IMR-90 (cell line): ENCODE data around the gene TOM1L1. TPM values are rescaled to one million over a fixed set of nuclear protein-coding genes. Genes with fewer than 3 reads are reported as not detected.

Source experiments
- ATAC-seq: fragments of 200-7000 bp; cut with Tn5 transposase; 2 replicates; pipeline ENCODE4 v1.9.1; 2020; ENCODE audit warnings: low read depth, mild to moderate bottlenecking, moderate library complexity
- BruUV-seq: library from RNA; stranded (reverse); fragments of 400-500 nt; replicated peaks from 2 replicates; lab custom pipeline; 2021; lab: Mats Ljungman, UMichigan
- CTCF ChIA-PET: fragments of 300-600 bp; formaldehyde crosslinking; extraction: SDS; loops from one replicate; lab custom pipeline; 2021; ENCODE audit warnings: antibody characterized with exemption; lab: Yijun Ruan, JAX
- POLR2A ChIA-PET: fragments of 300-600 bp; sonication (Branson Sonifier 250); formaldehyde crosslinking; loops from one replicate; lab custom pipeline; 2022; ENCODE audit warnings: antibody characterized with exemption; ENCODE audit not compliant: unreplicated experiment; lab: Charles Lee
- DNase-seq: peaks from one replicate; pipeline ENCODE4 v3.0.0; 2013
- H2AFZ ChIP-seq: replicated peaks from 2 replicates; pipeline ENCODE3; 2013; ENCODE audit warnings: low read length, mild to moderate bottlenecking; ENCODE audit not compliant: poor library complexity
- H2AK5ac ChIP-seq: 2 replicates; pipeline ENCODE4 v1.6.1; 2013; ENCODE audit warnings: low read depth, low read length, inconsistent platforms
- H2AK9ac ChIP-seq: replicated peaks from 2 replicates; pipeline ENCODE3; 2013; ENCODE audit warnings: mild to moderate bottlenecking, low read depth, low read length, moderate library complexity; ENCODE audit not compliant: poor library complexity
- H2BK120ac ChIP-seq: 2 replicates; pipeline ENCODE4 v1.6.1; 2013; ENCODE audit warnings: low read depth, low read length, inconsistent platforms
- H2BK15ac ChIP-seq: 3 replicates; pipeline ENCODE4 v1.6.1; 2013; ENCODE audit warnings: low read depth, low read length, inconsistent platforms
- H2BK20ac ChIP-seq: 2 replicates; pipeline ENCODE4 v1.6.1; 2013; ENCODE audit warnings: low read depth, mild to moderate bottlenecking, inconsistent platforms, low read length, moderate library complexity
- H2BK5ac ChIP-seq: 2 replicates; pipeline ENCODE4 v1.6.1; 2013; ENCODE audit warnings: mild to moderate bottlenecking, low read depth, low read length, inconsistent platforms; ENCODE audit not compliant: poor library complexity, severe bottlenecking
- H3K14ac ChIP-seq: replicated peaks from 2 replicates; pipeline ENCODE4 v1.6.1; 2013; ENCODE audit warnings: low read depth, low read length, inconsistent platforms
- H3K18ac ChIP-seq: 2 replicates; pipeline ENCODE4 v1.6.1; 2013; ENCODE audit warnings: low read depth, low read length, control low read depth
- H3K23ac ChIP-seq: 2 replicates; pipeline ENCODE4 v1.6.1; 2013; ENCODE audit warnings: low read depth, low read length, inconsistent platforms
- H3K27ac ChIP-seq: 2 replicates; pipeline ENCODE4 v1.5.1; 2013; ENCODE audit warnings: mild to moderate bottlenecking, control low read depth, low read length; ENCODE audit not compliant: insufficient read depth
- H3K27me3 ChIP-seq: 2 replicates; pipeline ENCODE4 v1.6.1; 2013; ENCODE audit warnings: low read length; ENCODE audit not compliant: control insufficient read depth, insufficient read depth
- H3K36me3 ChIP-seq: 2 replicates; pipeline ENCODE4 v1.6.1; 2013; ENCODE audit warnings: low read length, mixed read lengths; ENCODE audit not compliant: control insufficient read depth, insufficient read depth
- H3K4ac ChIP-seq: 2 replicates; pipeline ENCODE4 v1.6.1; 2013; ENCODE audit warnings: low read depth, low read length, inconsistent platforms
- H3K4me1 ChIP-seq: 2 replicates; pipeline ENCODE4 v1.6.1; 2013; ENCODE audit warnings: low read length, mixed read lengths; ENCODE audit not compliant: control insufficient read depth, insufficient read depth
- H3K4me2 ChIP-seq: 2 replicates; pipeline ENCODE4 v1.6.1; 2013; ENCODE audit warnings: low read depth, mild to moderate bottlenecking, control low read depth, low read length, moderate library complexity
- H3K4me3 ChIP-seq: 2 replicates; pipeline ENCODE4 v1.5.1; 2013; ENCODE audit warnings: low read depth, mild to moderate bottlenecking, control low read depth, low read length, moderate library complexity; ENCODE audit not compliant: insufficient read depth
- H3K56ac ChIP-seq: 2 replicates; pipeline ENCODE4 v1.6.1; 2013; ENCODE audit warnings: low read length, inconsistent platforms; ENCODE audit not compliant: insufficient read depth; ENCODE audit errors: extremely low read depth
- H3K79me1 ChIP-seq, 2 experiments: 2 replicates each; pipeline ENCODE4 v1.6.1; 2013; ENCODE audit warnings: low read length in 2 of 2, inconsistent platforms in 1 of 2, low read depth in 1 of 2
- H3K9ac ChIP-seq: 2 replicates; pipeline ENCODE4 v1.6.1; 2013; ENCODE audit warnings: low read depth, low read length, control low read depth
- H3K9me1 ChIP-seq: 2 replicates; pipeline ENCODE4 v1.6.1; 2013; ENCODE audit warnings: low read length, inconsistent platforms; ENCODE audit not compliant: insufficient read depth
- H3K9me3 ChIP-seq: 2 replicates; pipeline ENCODE4 v1.6.1; 2013; ENCODE audit warnings: low read length; ENCODE audit not compliant: control insufficient read depth, insufficient read depth
- H4K20me1 ChIP-seq: 2 replicates; pipeline ENCODE4 v1.6.1; 2013; ENCODE audit warnings: low read length, inconsistent platforms; ENCODE audit not compliant: insufficient read depth
- H4K5ac ChIP-seq: 2 replicates; pipeline ENCODE4 v1.6.1; 2013; ENCODE audit warnings: mild to moderate bottlenecking, low read depth, low read length, control low read depth
- H4K8ac ChIP-seq, 2 experiments: 2 replicates each; pipeline ENCODE4 v1.6.1; 2013; ENCODE audit warnings: low read depth in 2 of 2, low read length in 2 of 2, control low read depth in 1 of 2, inconsistent platforms in 1 of 2
- H4K91ac ChIP-seq: 2 replicates; pipeline ENCODE4 v1.6.1; 2013; ENCODE audit warnings: low read depth, low read length, inconsistent platforms; ENCODE audit not compliant: insufficient read depth
- BHLHE40 ChIP-seq: fragments of 150-350 bp; IDR thresholded peaks from 2 replicates; pipeline ENCODE4 v1.6.1; 2016; ENCODE audit warnings: mild to moderate bottlenecking, low read depth, low read length
- CEBPB ChIP-seq: IDR thresholded peaks from 2 replicates; pipeline ENCODE4 v1.6.1; 2012; ENCODE audit warnings: low read depth, low read length, improper control_type of control experiment
- CHD1 ChIP-seq: IDR thresholded peaks from 2 replicates; pipeline ENCODE4 v1.6.1; 2012; ENCODE audit warnings: low read depth, low read length, improper control_type of control experiment
- CTCF ChIP-seq: conservative IDR thresholded peaks from 2 replicates; pipeline ENCODE4 v1.5.1; 2012; ENCODE audit warnings: mild to moderate bottlenecking, low read depth, low read length, improper control_type of control experiment
- FOS ChIP-seq: fragments of 150-350 bp; IDR thresholded peaks from 2 replicates; pipeline ENCODE4 v1.6.1; 2016; ENCODE audit warnings: low read depth, low read length
- MAFK ChIP-seq: IDR thresholded peaks from 2 replicates; pipeline ENCODE4 v1.6.1; 2012; ENCODE audit warnings: low read depth, low read length, improper control_type of control experiment
- MAZ ChIP-seq: IDR thresholded peaks from 2 replicates; pipeline ENCODE4 v1.6.1; 2012; ENCODE audit warnings: low read depth, mild to moderate bottlenecking, low read length, improper control_type of control experiment, moderate library complexity, borderline replicate concordance
- MXI1 ChIP-seq: IDR thresholded peaks from 2 replicates; pipeline ENCODE4 v1.6.1; 2012; ENCODE audit warnings: low read depth, mild to moderate bottlenecking, low read length, moderate library complexity, borderline replicate concordance
- NFE2L2 ChIP-seq: fragments of 150-350 bp; IDR thresholded peaks from 2 replicates; pipeline ENCODE4 v1.6.1; 2016; ENCODE audit warnings: low read depth, mild to moderate bottlenecking, low read length
- POLR2A ChIP-seq: IDR thresholded peaks from 2 replicates; pipeline ENCODE4 v1.6.1; 2012; ENCODE audit warnings: mild to moderate bottlenecking, low read depth, low read length
- RAD21 ChIP-seq: IDR thresholded peaks from 2 replicates; pipeline ENCODE4 v1.6.1; 2012; ENCODE audit warnings: low read length, improper control_type of control experiment
- RCOR1 ChIP-seq: IDR thresholded peaks from 2 replicates; pipeline ENCODE4 v1.6.1; 2012; ENCODE audit warnings: mild to moderate bottlenecking, low read length, improper control_type of control experiment; ENCODE audit not compliant: insufficient replicate concordance
- RFX5 ChIP-seq: IDR thresholded peaks from 2 replicates; pipeline ENCODE4 v1.8.0; 2012; ENCODE audit warnings: low read depth, mild to moderate bottlenecking, low read length, moderate library complexity
- SMC3 ChIP-seq: fragments of 150-350 bp; IDR thresholded peaks from 2 replicates; pipeline ENCODE4 v1.6.1; 2016; ENCODE audit warnings: low read depth, mild to moderate bottlenecking, antibody characterized with exemption, low read length, moderate library complexity
- USF2 ChIP-seq: fragments of 150-350 bp; IDR thresholded peaks from 2 replicates; pipeline ENCODE4 v1.6.1; 2017; ENCODE audit warnings: mild to moderate bottlenecking, antibody characterized with exemption, low read length, low read depth
- WGBS, 2 experiments: methylation state at CpG; one replicate each; pipeline versions ENCODE4 v1.1.5 to v1.1.7; 2013; ENCODE audit warnings: missing lambda C conversion rate in 2 of 2; ENCODE audit not compliant: insufficient read length in 1 of 2; ENCODE audit errors: extremely low coverage in 2 of 2; 5-methylcytosine and 5-hydroxymethylcytosine counted together
- dilution Hi-C: fragments of 300-500 bp; cut with HindIII; formaldehyde crosslinking; loops from one replicate; pipeline ENCODE4 v1.14.3; 2018; ENCODE audit warnings: low sequenced_read_pairs; ENCODE audit not compliant: unreplicated experiment
- in situ Hi-C: fragments of 300-500 bp; cut with MboI; formaldehyde crosslinking; loops from 3 replicates; pipeline ENCODE4 v1.14.3; 2019; ENCODE audit warnings: low sequenced_read_pairs, inconsistent platforms, mixed read lengths
- intact Hi-C: fragments of 100-400 bp; cut with micrococcal nuclease; formaldehyde crosslinking; loops from 2 replicates; pipeline ENCODE4 v1.10.0; 2022
- polyA plus RNA-seq, 3 experiments: library from polyadenylated mRNA; depleted of rRNA; stranded (reverse); fragments of >200 nt; gene quantifications; 2 replicates each; pipeline ENCODE4 v1.2.3, GENCODE V29; 2012; ENCODE audit warnings: low replicate concordance in 1 of 3
- total RNA-seq: library from RNA; depleted of rRNA; stranded (reverse); fragments of >200 nt; gene quantifications from 2 replicates; pipeline ENCODE4 v1.2.3, GENCODE V29; 2012
- TF ChIP-seq, protein P1 (sequence below): fragments of 150-350 bp; IDR thresholded peaks from 2 replicates; pipeline ENCODE4 v1.6.1; 2016; ENCODE audit warnings: low read depth, mild to moderate bottlenecking, low read length, moderate library complexity, borderline replicate concordance

TOM1L1 gene
- total and polyA plus RNA-seq, 2 of the 4 experiments (the other 2 are of a cell fraction), result 13.0 to 20.1 TPM

DNA sequence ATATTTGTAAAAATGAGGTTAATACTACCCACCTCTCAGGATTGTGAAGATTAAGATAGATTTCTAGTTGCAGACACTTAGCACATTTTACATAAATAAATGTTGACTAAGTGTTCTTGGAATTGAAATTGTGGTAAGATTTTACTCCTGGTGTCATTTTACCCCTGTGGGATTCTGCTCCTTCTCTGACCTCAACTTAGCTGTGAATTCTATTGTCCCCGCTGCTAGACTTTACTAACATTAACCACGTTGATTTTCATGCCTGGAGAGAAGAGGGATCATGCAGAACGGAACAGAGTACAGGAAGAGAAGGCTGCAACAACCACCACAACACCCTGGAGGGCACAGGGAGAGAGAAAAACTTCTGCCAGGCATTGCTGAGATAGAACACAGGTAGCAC, 2.1 kb upstream of the TOM1L1 start:
- H3K4ac ChIP-seq, result no peak overlapping the region
- intact Hi-C loops (no loop called here), dilution Hi-C loops (no loop called here), in situ Hi-C loops (no loop called here)
- H3K4me2 ChIP-seq, result no peak overlapping the region
- H4K8ac ChIP-seq, result no peak overlapping the region
- no peak overlapping the region for H4K5ac ChIP-seq
- no TSS peak for BruUV-seq
- H3K27ac ChIP-seq, result no peak overlapping the region
- no peaks in the 10 kb centered on the region for H3K36me3 ChIP-seq
- no peaks in the 10 kb centered on the region for H3K9me3 ChIP-seq
- no peak overlapping the region for H2BK120ac ChIP-seq
- WGBS, 2 experiments, result no CpG with 5 or more reads among the region's 3 CpGs
- no peaks in the 10 kb centered on the region for H3K4me1 ChIP-seq
- no peak overlapping the region for H3K14ac ChIP-seq
- TF ChIP-seq MAZ (no peak), RAD21 (no peak), RFX5 (no peak), BHLHE40 (no peak), SMC3 (no peak), CHD1 (no peak), MAFK (no peak), MXI1 (no peak), CTCF (no peak), NFE2L2 (no peak), USF2 (no peak), CEBPB (no peak), RCOR1 (no peak), FOS (no peak), POLR2A (no peak)
- TF ChIP-seq, protein P1, sequence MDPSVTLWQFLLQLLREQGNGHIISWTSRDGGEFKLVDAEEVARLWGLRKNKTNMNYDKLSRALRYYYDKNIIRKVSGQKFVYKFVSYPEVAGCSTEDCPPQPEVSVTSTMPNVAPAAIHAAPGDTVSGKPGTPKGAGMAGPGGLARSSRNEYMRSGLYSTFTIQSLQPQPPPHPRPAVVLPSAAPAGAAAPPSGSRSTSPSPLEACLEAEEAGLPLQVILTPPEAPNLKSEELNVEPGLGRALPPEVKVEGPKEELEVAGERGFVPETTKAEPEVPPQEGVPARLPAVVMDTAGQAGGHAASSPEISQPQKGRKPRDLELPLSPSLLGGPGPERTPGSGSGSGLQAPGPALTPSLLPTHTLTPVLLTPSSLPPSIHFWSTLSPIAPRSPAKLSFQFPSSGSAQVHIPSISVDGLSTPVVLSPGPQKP, result no peak
- peaks cover 4% of the 10 kb centered on the region; the same call in 1 of the 2 replicates for H3K9me1 ChIP-seq
- no peak overlapping the region for H2BK20ac ChIP-seq
- H3K27me3 ChIP-seq, result peaks cover 16% of the 10 kb centered on the region
- H4K20me1 ChIP-seq, result no peaks in the 10 kb centered on the region
- H2AK5ac ChIP-seq, result no peak overlapping the region
- H2BK15ac ChIP-seq, result no peak overlapping the region
- H2AK9ac ChIP-seq, result no peak overlapping the region
- H3K23ac ChIP-seq, result no peak overlapping the region
- H2BK5ac ChIP-seq, result no peak overlapping the region
- H3K18ac ChIP-seq, result no peak overlapping the region
- POLR2A ChIA-PET, result no interaction called here
- peaks cover 10 to 11% of the 10 kb centered on the region in 2 experiments for H3K79me1 ChIP-seq
- no peak overlapping the region for H3K9ac ChIP-seq
- ATAC-seq (no peak), DNase-seq (no peak)
- H2AFZ ChIP-seq, result no peak overlapping the region
- H4K91ac ChIP-seq, result no peak overlapping the region
- CTCF ChIA-PET, result no interaction called here
- no peak overlapping the region for H3K56ac ChIP-seq
- no peak overlapping the region for H3K4me3 ChIP-seq
